Mesendoderm (in vitro differentiated cells): Measurements from ENCODE around the gene SV2B.

Source experiments
- DNase-seq: peaks from one replicate; pipeline ENCODE4 v3.0.0; 2013
- H2AK5ac ChIP-seq: 2 replicates; pipeline ENCODE4 v1.6.1; 2013; ENCODE audit warnings: low read length, inconsistent platforms
- H2BK120ac ChIP-seq: 2 replicates; pipeline ENCODE4 v1.6.1; 2013; ENCODE audit warnings: low read depth, mild to moderate bottlenecking, low read length, moderate library complexity, mixed read lengths
- H2BK15ac ChIP-seq: replicated peaks from 2 replicates; pipeline ENCODE4 v1.6.1; 2013; ENCODE audit warnings: low read depth, mild to moderate bottlenecking, moderate library complexity
- H2BK5ac ChIP-seq: 2 replicates; pipeline ENCODE4 v1.6.1; 2013; ENCODE audit warnings: low read length, inconsistent platforms
- H3K18ac ChIP-seq: 2 replicates; pipeline ENCODE4 v1.6.1; 2013; ENCODE audit warnings: mild to moderate bottlenecking, low read length, mixed read lengths
- H3K23ac ChIP-seq: one replicate; pipeline ENCODE4 v1.6.1; 2013; ENCODE audit warnings: low read length
- H3K27ac ChIP-seq: 2 replicates; pipeline ENCODE4 v1.5.1; 2013; ENCODE audit warnings: low read depth, mild to moderate bottlenecking, inconsistent platforms, low read length, moderate library complexity
- H3K27me3 ChIP-seq: 2 replicates; pipeline ENCODE4 v1.6.1; 2013; ENCODE audit warnings: low read length, control low read depth, mild to moderate bottlenecking, inconsistent platforms; ENCODE audit not compliant: insufficient read depth, poor library complexity
- H3K36me3 ChIP-seq: 2 replicates; pipeline ENCODE4 v1.6.1; 2013; ENCODE audit warnings: low read length, inconsistent platforms; ENCODE audit not compliant: control insufficient read depth, insufficient read depth
- H3K4ac ChIP-seq: one replicate; pipeline ENCODE4 v1.6.1; 2013; ENCODE audit warnings: low read depth, mild to moderate bottlenecking, low read length, moderate library complexity
- H3K4me1 ChIP-seq: 2 replicates; pipeline ENCODE4 v1.6.1; 2013; ENCODE audit warnings: low read depth, low read length, inconsistent platforms; ENCODE audit not compliant: control insufficient read depth
- H3K4me2 ChIP-seq: 2 replicates; pipeline ENCODE4 v1.6.1; 2013; ENCODE audit warnings: low read length
- H3K4me3 ChIP-seq: 2 replicates; pipeline ENCODE4 v1.5.1; 2013; ENCODE audit warnings: mild to moderate bottlenecking, low read length
- H3K56ac ChIP-seq: one replicate; pipeline ENCODE4 v1.6.1; 2013; ENCODE audit warnings: low read length
- H3K79me1 ChIP-seq: 2 replicates; pipeline ENCODE4 v1.6.1; 2013; ENCODE audit warnings: low read length, inconsistent platforms
- H3K79me2 ChIP-seq: 2 replicates; pipeline ENCODE4 v1.6.1; 2013; ENCODE audit warnings: mild to moderate bottlenecking, low read length; ENCODE audit not compliant: control insufficient read depth, insufficient read depth
- H3K9ac ChIP-seq: 2 replicates; pipeline ENCODE4 v1.6.1; 2013; ENCODE audit warnings: low read length, inconsistent platforms
- H4K5ac ChIP-seq: one replicate; pipeline ENCODE4 v1.6.1; 2013; ENCODE audit warnings: low read length
- H4K8ac ChIP-seq: one replicate; pipeline ENCODE4 v1.6.1; 2013; ENCODE audit warnings: low read depth, mild to moderate bottlenecking, control low read depth, low read length, moderate library complexity
- WGBS: extraction: QIAGEN DNeasy Blood & Tissue Kit; methylation state at CpG from one replicate; pipeline ENCODE4 v1.1.7; 2013; ENCODE audit warnings: low lambda C conversion rate, missing lambda C conversion rate; ENCODE audit not compliant: insufficient coverage; ENCODE audit errors: extremely low coverage; 5-methylcytosine and 5-hydroxymethylcytosine counted together

SV2B gene

DNA sequence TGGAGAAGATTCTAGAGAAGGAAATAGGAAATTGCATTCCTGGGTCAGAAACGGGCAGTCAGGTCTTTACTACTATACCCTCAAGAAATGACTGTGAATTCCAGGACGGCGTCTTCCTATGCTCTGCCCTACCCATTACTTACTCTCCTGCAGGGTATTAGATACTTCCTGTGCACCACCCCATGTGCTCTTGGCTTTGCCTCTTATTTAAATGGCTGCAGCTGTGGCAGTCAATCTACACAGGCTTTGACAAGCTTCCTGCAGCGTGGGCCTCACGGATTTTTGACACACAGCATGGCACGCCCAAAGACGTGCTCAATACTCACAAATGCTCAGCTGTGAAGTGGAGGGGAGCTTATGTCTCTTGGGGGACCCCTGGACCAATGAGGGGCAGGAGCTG is 206.1 kb downstream of the SV2B start:
- H3K23ac ChIP-seq, result no peak overlapping the region
- no peak overlapping the region for H2BK120ac ChIP-seq
- no peaks in the 10 kb centered on the region for H3K27me3 ChIP-seq
- no peak overlapping the region for H4K5ac ChIP-seq
- no peak overlapping the region for H4K8ac ChIP-seq
- H3K9ac ChIP-seq, result no peak overlapping the region
- no peak overlapping the region for H2BK5ac ChIP-seq
- H3K79me2 ChIP-seq, result no peaks in the 10 kb centered on the region
- H3K4me1 ChIP-seq, result peaks cover 4% of the 10 kb centered on the region
- H2BK15ac ChIP-seq, result no peak overlapping the region
- H3K27ac ChIP-seq, result no peak overlapping the region
- no peak overlapping the region for H3K18ac ChIP-seq
- no peaks in the 10 kb centered on the region for H3K36me3 ChIP-seq
- no peak overlapping the region for H3K4me2 ChIP-seq
- no peaks in the 10 kb centered on the region for H3K79me1 ChIP-seq
- H3K56ac ChIP-seq, result no peak overlapping the region
- no CpG with 5 or more reads among the region's 7 CpGs for WGBS
- no peak overlapping the region for H3K4ac ChIP-seq
- no peak overlapping the region for H3K4me3 ChIP-seq
- no peak for DNase-seq
- H2AK5ac ChIP-seq, result no peak overlapping the region

DNA sequence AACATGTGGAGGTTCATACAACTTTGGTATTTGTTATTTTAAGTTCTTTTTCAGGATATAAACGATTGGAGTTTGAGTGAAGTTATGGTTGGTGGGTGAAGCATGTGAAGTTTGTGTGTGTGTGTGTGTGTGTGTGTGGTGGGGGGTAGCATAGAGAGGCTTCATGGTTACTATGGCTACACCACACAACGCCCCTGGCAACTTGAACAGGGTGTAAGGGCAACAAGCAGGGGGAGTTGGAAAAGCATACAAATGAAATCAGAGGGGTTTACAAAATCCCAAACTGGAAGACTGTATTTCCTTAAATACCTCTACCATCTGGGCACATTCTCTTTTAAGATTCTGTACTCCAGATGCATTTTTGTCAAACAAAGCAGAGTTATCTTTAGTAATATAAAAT is 207.5 kb downstream of the SV2B start:
- Histone ChIP-seq H2BK120ac (no peak overlapping the region), H3K27me3 (no peaks in the 10 kb centered on the region), H4K5ac (no peak overlapping the region), H3K4me2 (no peak overlapping the region), H3K23ac (no peak overlapping the region), H3K9ac (no peak overlapping the region), H4K8ac (no peak overlapping the region), H3K56ac (no peak overlapping the region), H3K18ac (no peak overlapping the region), H3K4me1 (peaks cover 4% of the 10 kb centered on the region), H2BK15ac (no peak overlapping the region), H2BK5ac (no peak overlapping the region), H3K27ac (no peak overlapping the region), H3K4me3 (no peak overlapping the region), H3K36me3 (no peaks in the 10 kb centered on the region), H3K4ac (no peak overlapping the region), H3K79me2 (no peaks in the 10 kb centered on the region), H3K79me1 (no peaks in the 10 kb centered on the region), H2AK5ac (no peak overlapping the region)
- 100% methylated on average over 1 of the region's 2 CpGs for WGBS
- peak; percentile 19 for DNase-seq

DNA sequence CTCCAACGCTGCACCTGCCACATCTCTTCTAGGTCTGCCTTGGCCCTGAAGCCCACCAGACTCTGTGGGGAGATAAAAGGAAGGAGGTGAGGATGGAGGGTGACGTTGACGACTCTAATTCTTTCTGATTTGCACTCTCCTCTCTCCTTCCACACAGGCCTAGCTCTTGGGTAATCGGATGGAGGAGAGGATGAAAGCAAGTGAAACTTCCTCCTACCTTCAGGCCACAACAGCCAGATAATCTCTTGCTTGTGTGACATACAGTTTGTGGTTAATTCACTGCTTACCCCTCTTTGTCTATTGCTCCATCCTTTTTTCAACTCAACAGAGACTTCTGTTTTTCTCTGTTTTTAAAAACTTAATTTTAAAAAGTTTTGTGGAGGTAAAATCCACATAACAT is 208.1 kb downstream of the SV2B start:
- Histone ChIP-seq H3K56ac (no peak overlapping the region), H3K79me2 (no peaks in the 10 kb centered on the region), H2AK5ac (no peak overlapping the region), H2BK5ac (no peak overlapping the region), H3K18ac (no peak overlapping the region), H3K9ac (no peak overlapping the region), H3K36me3 (no peaks in the 10 kb centered on the region), H3K4me3 (no peak overlapping the region), H2BK120ac (no peak overlapping the region), H2BK15ac (no peak overlapping the region), H3K4ac (no peak overlapping the region), H3K23ac (no peak overlapping the region), H3K27me3 (no peaks in the 10 kb centered on the region), H3K4me1 (peaks cover 4% of the 10 kb centered on the region), H4K5ac (no peak overlapping the region), H3K27ac (no peak overlapping the region), H4K8ac (no peak overlapping the region), H3K4me2 (no peak overlapping the region), H3K79me1 (no peaks in the 10 kb centered on the region)
- no peak for DNase-seq
- WGBS, result no CpG with 5 or more reads among the region's 4 CpGs

DNA sequence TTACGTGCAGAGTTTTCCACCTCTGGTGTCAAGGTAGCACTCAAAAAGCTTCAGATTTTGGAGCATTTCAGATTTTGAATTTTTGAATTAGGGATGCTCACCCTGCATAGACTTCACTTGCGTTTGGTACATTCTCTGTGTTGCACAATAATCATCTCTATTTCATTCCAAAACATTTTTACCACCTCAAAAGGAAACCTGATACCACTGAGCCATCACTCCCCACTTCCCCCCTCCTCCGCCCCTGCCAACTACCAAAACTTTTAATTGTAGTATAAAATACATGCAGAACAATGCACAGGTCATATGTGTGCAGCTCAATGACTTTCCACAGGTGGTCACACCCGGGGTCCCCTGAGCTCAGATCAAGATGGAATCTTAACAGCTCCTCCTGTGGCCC is 208.8 kb downstream of the SV2B start:
- H3K4me1 ChIP-seq, result no peaks in the 10 kb centered on the region
- no peak overlapping the region for H3K56ac ChIP-seq
- H3K4me3 ChIP-seq, result no peak overlapping the region
- 100% methylated on average over 1 of the region's 4 CpGs for WGBS
- H3K4me2 ChIP-seq, result no peak overlapping the region
- no peak for DNase-seq
- H3K36me3 ChIP-seq, result no peaks in the 10 kb centered on the region
- H2BK120ac ChIP-seq, result no peak overlapping the region
- no peak overlapping the region for H2AK5ac ChIP-seq
- H2BK15ac ChIP-seq, result no peak overlapping the region
- no peak overlapping the region for H3K27ac ChIP-seq
- no peak overlapping the region for H3K9ac ChIP-seq
- no peak overlapping the region for H3K4ac ChIP-seq
- no peaks in the 10 kb centered on the region for H3K79me2 ChIP-seq
- H2BK5ac ChIP-seq, result no peak overlapping the region
- no peaks in the 10 kb centered on the region for H3K79me1 ChIP-seq
- no peak overlapping the region for H4K8ac ChIP-seq
- no peak overlapping the region for H3K18ac ChIP-seq
- no peak overlapping the region for H3K23ac ChIP-seq
- no peak overlapping the region for H4K5ac ChIP-seq
- no peaks in the 10 kb centered on the region for H3K27me3 ChIP-seq

DNA sequence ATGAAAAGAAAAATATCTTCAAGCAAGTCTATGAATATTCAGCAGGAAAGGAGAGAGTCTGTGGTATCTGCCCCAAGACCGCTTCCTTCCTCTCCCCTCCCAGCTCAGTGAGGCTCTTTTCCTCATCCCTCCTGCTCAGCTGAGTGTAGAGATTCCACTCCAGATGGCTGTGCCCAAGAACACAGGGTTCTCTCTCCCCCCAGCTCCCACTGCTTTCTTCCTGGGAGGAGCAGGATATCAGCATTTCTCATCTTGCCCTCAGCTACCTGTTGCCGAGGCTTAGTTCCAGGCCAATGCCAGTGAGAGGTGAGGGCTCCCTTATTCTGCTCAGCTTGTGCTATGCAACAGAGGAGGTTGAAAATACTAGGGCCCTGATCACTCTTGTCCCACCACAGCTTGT is 211.9 kb downstream of the SV2B start:
- no peak overlapping the region for H2AK5ac ChIP-seq
- no peak overlapping the region for H3K23ac ChIP-seq
- WGBS, result no CpG with 5 or more reads among the region's 2 CpGs
- H3K9ac ChIP-seq, result no peak overlapping the region
- no peak overlapping the region for H3K56ac ChIP-seq
- H4K5ac ChIP-seq, result no peak overlapping the region
- H3K4me2 ChIP-seq, result no peak overlapping the region
- no peak overlapping the region for H3K4me3 ChIP-seq
- no peak overlapping the region for H2BK15ac ChIP-seq
- no peak overlapping the region for H3K4ac ChIP-seq
- H3K36me3 ChIP-seq, result no peaks in the 10 kb centered on the region
- H2BK120ac ChIP-seq, result no peak overlapping the region
- H3K79me1 ChIP-seq, result no peaks in the 10 kb centered on the region
- no peaks in the 10 kb centered on the region for H3K27me3 ChIP-seq
- H3K18ac ChIP-seq, result no peak overlapping the region
- no peaks in the 10 kb centered on the region for H3K4me1 ChIP-seq
- H3K27ac ChIP-seq, result no peak overlapping the region
- H3K79me2 ChIP-seq, result no peaks in the 10 kb centered on the region
- no peak for DNase-seq
- no peak overlapping the region for H2BK5ac ChIP-seq
- no peak overlapping the region for H4K8ac ChIP-seq

DNA sequence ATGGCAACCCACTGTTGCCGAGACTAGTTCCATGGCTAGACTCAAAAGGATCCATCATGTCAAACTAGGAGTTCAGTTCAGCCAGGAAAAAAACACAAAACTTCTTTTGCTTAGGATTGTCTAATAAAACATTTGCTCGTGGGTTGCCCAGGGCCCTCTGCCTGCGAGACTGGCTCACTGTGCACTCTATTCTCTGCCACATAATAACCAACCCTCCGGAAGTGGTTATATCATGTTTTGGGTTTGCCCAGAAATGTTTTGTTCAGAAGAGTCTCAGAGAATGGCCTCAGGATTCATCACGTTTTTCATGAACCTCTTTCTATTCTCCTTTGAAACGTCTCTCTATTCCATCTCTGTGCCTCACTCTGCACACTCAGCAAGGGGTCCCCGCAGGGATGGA is 216.1 kb downstream of the SV2B start:
- Histone ChIP-seq H3K9ac (no peak overlapping the region), H3K4me3 (no peak overlapping the region), H3K18ac (no peak overlapping the region), H3K23ac (no peak overlapping the region), H2BK5ac (no peak overlapping the region), H3K36me3 (no peaks in the 10 kb centered on the region), H3K56ac (no peak overlapping the region), H3K79me1 (no peaks in the 10 kb centered on the region), H2AK5ac (no peak overlapping the region), H4K8ac (no peak overlapping the region), H3K79me2 (no peaks in the 10 kb centered on the region), H3K4ac (no peak overlapping the region), H4K5ac (no peak overlapping the region), H3K27ac (no peak overlapping the region), H3K4me2 (no peak overlapping the region), H3K4me1 (no peaks in the 10 kb centered on the region), H3K27me3 (no peaks in the 10 kb centered on the region), H2BK15ac (no peak overlapping the region), H2BK120ac (no peak overlapping the region)
- no CpG with 5 or more reads among the region's 7 CpGs for WGBS
- DNase-seq, result no peak
